CD4-positive, alpha-beta T cell treated with Interferon alpha-2 for 1 hour (primary cell): Measurements from ENCODE around the gene NOTCH1.
"Not testable (repeated sequence)": the region's sequence is repeated elsewhere in the genome, so short reads cannot be mapped to it uniquely, and the experiment has no call there.

ENCODE experiments used
- DNase-seq, 2 donors: peaks; one replicate each; pipeline ENCODE4 v3.0.0-alpha.2; 2020 to 2022

Gene NOTCH1

GRCh38 chr9:136578915-136579649, 33.2 kb upstream of the NOTCH1 start:
- DNase-seq: peak in 1 of 2 donors; percentile 18

- DNase-seq: no peak
Observed at GRCh38 chr9:136578626-136578914, 32.7 kb upstream of the NOTCH1 start.

GRCh38 chr9:136577941-136578625, 32.2 kb upstream of the NOTCH1 start:
- no peak for DNase-seq

GRCh38 chr9:136576269-136576626, 30.4 kb upstream of the NOTCH1 start:
- DNase-seq: no peak

- DNase-seq: no peak
Observed at GRCh38 chr9:136575626-136576268, 29.9 kb upstream of the NOTCH1 start.

- DNase-seq: not testable (repeated sequence)
Observed at GRCh38 chr9:136574606-136575005, 28.8 kb upstream of the NOTCH1 start.

- no peak for DNase-seq
Observed at GRCh38 chr9:136572828-136573625, 27.2 kb upstream of the NOTCH1 start.

- peak in 1 of 2 donors; percentile 29 for DNase-seq
Observed at GRCh38 chr9:136572003-136572827, 26.4 kb upstream of the NOTCH1 start.

- no peak for DNase-seq
Observed at GRCh38 chr9:136571531-136571930, 25.7 kb upstream of the NOTCH1 start.

GRCh38 chr9:136570916-136571315, 25.1 kb upstream of the NOTCH1 start:
- DNase-seq: no peak

- no peak for DNase-seq
Observed at GRCh38 chr9:136570191-136570845, 24.5 kb upstream of the NOTCH1 start.

- no peak for DNase-seq
Observed at GRCh38 chr9:136569526-136570148, 23.8 kb upstream of the NOTCH1 start.

- DNase-seq: no peak
Observed at GRCh38 chr9:136568288-136569081, 22.6 kb upstream of the NOTCH1 start.

- no peak for DNase-seq
Observed at GRCh38 chr9:136567651-136568287, 21.9 kb upstream of the NOTCH1 start.

GRCh38 chr9:136566901-136567300, 21.1 kb upstream of the NOTCH1 start:
- no peak for DNase-seq

GRCh38 chr9:136566553-136566895, 20.7 kb upstream of the NOTCH1 start:
- no peak for DNase-seq

GRCh38 chr9:136565715-136566552, 20.1 kb upstream of the NOTCH1 start:
- DNase-seq: no peak

GRCh38 chr9:136565086-136565714, 19.4 kb upstream of the NOTCH1 start:
- no peak for DNase-seq
